ENCODE results near the gene RABGEF1.
"Not testable (repeated sequence)": the region's sequence is repeated elsewhere in the genome, so short reads cannot be mapped to it uniquely, and the experiment has no call there.

Gene RABGEF1

GRCh38 chr7:66766041-66766440, 25.5 kb downstream of the RABGEF1 start:
- DNase-seq, result no peak
- H2AFZ ChIP-seq (ENCODE audit: low read depth, low read length), result no peak overlapping the region
- H3K4me1 ChIP-seq (ENCODE audit: insufficient read depth, low read length), result no peaks in the 10 kb centered on the region
- H3K4me3 ChIP-seq (ENCODE audit: low read depth in 1 of 2, low read length in 2 of 2), result no peak overlapping the region
- no peaks in the 10 kb centered on the region for H3K9me3 ChIP-seq (ENCODE audit: insufficient read depth, low read length, severe bottlenecking)
- H3K79me2 ChIP-seq (ENCODE audit: insufficient read depth, low read length), result peaks cover 75% of the 10 kb centered on the region
- TF ChIP-seq EZH2 (IDR thresholded peaks at IDR 0.05; ENCODE audit: borderline replicate concordance, low read depth, low read length, severe bottlenecking), result no peak
- TF ChIP-seq, protein P1, sequence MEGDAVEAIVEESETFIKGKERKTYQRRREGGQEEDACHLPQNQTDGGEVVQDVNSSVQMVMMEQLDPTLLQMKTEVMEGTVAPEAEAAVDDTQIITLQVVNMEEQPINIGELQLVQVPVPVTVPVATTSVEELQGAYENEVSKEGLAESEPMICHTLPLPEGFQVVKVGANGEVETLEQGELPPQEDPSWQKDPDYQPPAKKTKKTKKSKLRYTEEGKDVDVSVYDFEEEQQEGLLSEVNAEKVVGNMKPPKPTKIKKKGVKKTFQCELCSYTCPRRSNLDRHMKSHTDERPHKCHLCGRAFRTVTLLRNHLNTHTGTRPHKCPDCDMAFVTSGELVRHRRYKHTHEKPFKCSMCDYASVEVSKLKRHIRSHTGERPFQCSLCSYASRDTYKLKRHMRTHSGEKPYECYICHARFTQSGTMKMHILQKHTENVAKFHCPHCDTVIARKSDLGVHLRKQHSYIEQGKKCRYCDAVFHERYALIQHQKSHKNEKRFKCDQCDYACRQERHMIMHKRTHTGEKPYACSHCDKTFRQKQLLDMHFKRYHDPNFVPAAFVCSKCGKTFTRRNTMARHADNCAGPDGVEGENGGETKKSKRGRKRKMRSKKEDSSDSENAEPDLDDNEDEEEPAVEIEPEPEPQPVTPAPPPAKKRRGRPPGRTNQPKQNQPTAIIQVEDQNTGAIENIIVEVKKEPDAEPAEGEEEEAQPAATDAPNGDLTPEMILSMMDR (IDR thresholded peaks at IDR 0.05; ENCODE audit: borderline replicate concordance, extremely low read depth, low read length, poor library complexity, severe bottlenecking), result no peak
- H3K27ac ChIP-seq (ENCODE audit: low read length), result no peak overlapping the region
- no peak for ATAC-seq (ENCODE audit: insufficient read depth, low read depth)
- no peak overlapping the region for H3K9ac ChIP-seq (ENCODE audit: low read depth, low read length)
- H3K36me3 ChIP-seq (ENCODE audit: insufficient read depth, low read length), result no peaks in the 10 kb centered on the region
- no peak overlapping the region for H3K4me2 ChIP-seq (ENCODE audit: insufficient read depth, low read length)
- peaks cover 12% of the 10 kb centered on the region for H4K20me1 ChIP-seq (ENCODE audit: insufficient read depth, low read length)
- no peaks in the 10 kb centered on the region for H3K27me3 ChIP-seq (ENCODE audit: insufficient read depth, low read length, poor library complexity)

DNA sequence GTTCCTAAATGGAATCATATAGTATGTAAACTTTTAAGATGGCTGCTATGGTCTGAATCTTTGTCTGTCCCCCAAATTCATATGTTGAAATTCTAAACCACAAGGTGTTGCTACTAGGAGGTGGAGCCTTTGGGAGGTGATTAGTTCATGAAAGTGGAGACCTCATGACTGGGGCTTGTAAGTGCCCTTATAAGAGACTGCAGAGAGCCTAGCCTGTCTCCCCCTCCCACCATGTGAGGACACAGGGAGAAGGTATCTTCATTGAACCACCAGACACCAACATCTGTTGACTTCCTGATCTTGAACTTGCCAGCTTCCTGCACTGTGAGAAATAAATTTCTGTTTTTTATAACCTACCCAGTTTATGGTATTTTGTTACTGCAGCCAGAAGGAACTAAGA, 27.0 kb downstream of the RABGEF1 start:
- not testable (repeated sequence) for DNase-seq; H3K27me3 ChIP-seq (ENCODE audit: insufficient read depth, low read length, poor library complexity); H3K36me3 ChIP-seq (ENCODE audit: insufficient read depth, low read length); H3K4me2 ChIP-seq (ENCODE audit: insufficient read depth, low read length); H3K27ac ChIP-seq (ENCODE audit: low read length); H3K9ac ChIP-seq (ENCODE audit: low read depth, low read length); H2AFZ ChIP-seq (ENCODE audit: low read depth, low read length); H3K4me1 ChIP-seq (ENCODE audit: insufficient read depth, low read length); H3K9me3 ChIP-seq (ENCODE audit: insufficient read depth, low read length, severe bottlenecking); H3K4me3 ChIP-seq (ENCODE audit: low read depth in 1 of 2, low read length in 2 of 2)
- ATAC-seq (ENCODE audit: insufficient read depth, low read depth), result peak; percentile 45; the same call in 1 of the 3 replicates
- peaks cover 73% of the 10 kb centered on the region for H3K79me2 ChIP-seq (ENCODE audit: insufficient read depth, low read length)
- H4K20me1 ChIP-seq (ENCODE audit: insufficient read depth, low read length), result peaks cover 12% of the 10 kb centered on the region

DNA sequence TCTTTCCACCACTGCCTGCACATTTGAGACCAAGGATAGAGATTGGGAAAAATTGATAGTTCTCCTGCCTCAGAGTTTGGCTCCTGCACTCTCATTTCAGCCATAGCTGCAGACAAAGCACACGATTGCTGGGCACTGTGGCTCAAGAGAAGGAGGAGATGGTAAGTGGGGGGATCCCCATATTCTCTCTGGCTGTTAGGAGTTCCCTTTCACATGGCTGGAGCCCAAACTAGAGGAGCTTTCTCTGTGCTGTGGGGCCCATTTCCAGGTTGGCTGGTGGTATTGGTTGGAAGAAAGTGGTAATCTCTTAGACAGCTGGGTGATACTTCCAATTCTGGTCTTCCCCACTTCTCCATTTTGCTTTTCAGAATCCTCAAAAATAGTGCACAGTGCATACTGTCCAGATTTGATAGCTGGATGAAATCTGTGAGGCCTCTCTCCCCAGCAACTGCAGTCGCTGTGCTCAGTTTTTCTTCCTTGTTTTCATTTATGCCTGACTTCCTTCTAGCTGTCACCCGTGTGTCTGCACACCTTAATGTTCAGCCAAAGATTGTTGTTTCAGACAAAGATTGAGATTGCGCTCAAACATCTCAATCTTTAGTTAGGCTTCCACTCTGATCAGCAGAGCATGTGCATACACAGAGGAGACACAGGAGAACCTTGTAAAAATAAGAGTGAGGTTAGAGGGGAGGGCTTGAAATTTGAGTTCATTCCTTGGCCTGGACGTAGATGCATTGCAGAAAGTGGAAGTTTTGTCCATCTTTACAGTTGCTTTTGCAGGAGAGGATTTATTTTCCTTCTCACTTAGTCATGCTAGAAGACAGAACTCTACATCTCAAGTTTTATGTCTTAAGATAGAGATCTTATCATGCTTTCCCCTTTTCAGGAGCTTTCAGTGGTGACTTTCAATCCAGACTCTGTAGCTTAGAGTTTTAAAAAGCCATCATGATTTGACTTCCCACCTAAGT, 28.6 kb downstream of the RABGEF1 start:
- H3K4me3 ChIP-seq (ENCODE audit: low read depth in 1 of 2, low read length in 2 of 2), result no peak overlapping the region
- H3K27me3 ChIP-seq (ENCODE audit: insufficient read depth, low read length, poor library complexity), result no peaks in the 10 kb centered on the region
- TF ChIP-seq, protein P1 (IDR thresholded peaks at IDR 0.05; ENCODE audit: borderline replicate concordance, extremely low read depth, low read length, poor library complexity, severe bottlenecking), result no peak
- no peak for TF ChIP-seq EZH2 (IDR thresholded peaks at IDR 0.05; ENCODE audit: borderline replicate concordance, low read depth, low read length, severe bottlenecking)
- H3K79me2 ChIP-seq (ENCODE audit: insufficient read depth, low read length), result peaks cover 60% of the 10 kb centered on the region
- no peaks in the 10 kb centered on the region for H3K9me3 ChIP-seq (ENCODE audit: insufficient read depth, low read length, severe bottlenecking)
- no peak overlapping the region for H3K27ac ChIP-seq (ENCODE audit: low read length)
- H4K20me1 ChIP-seq (ENCODE audit: insufficient read depth, low read length), result peaks cover 12% of the 10 kb centered on the region
- no peak overlapping the region for H3K4me2 ChIP-seq (ENCODE audit: insufficient read depth, low read length)
- peaks cover 17% of the 10 kb centered on the region for H3K36me3 ChIP-seq (ENCODE audit: insufficient read depth, low read length)
- H3K4me1 ChIP-seq (ENCODE audit: insufficient read depth, low read length), result no peaks in the 10 kb centered on the region
- no peak overlapping the region for H3K9ac ChIP-seq (ENCODE audit: low read depth, low read length)
- DNase-seq (no peak), ATAC-seq (ENCODE audit: insufficient read depth, low read depth) (no peak)
- no peak overlapping the region for H2AFZ ChIP-seq (ENCODE audit: low read depth, low read length)

GRCh38 chr7:66769833-66770512, 29.4 kb downstream of the RABGEF1 start:
- H3K27ac ChIP-seq (ENCODE audit: low read length), result no peak overlapping the region
- peaks cover 12% of the 10 kb centered on the region for H4K20me1 ChIP-seq (ENCODE audit: insufficient read depth, low read length)
- no peak overlapping the region for H2AFZ ChIP-seq (ENCODE audit: low read depth, low read length)

More at GRCh38 chr7:66769833-66770512, 29.4 kb downstream of the RABGEF1 start:
- Histone ChIP-seq H3K9ac (ENCODE audit: low read depth, low read length) (no peak overlapping the region), H3K9me3 (ENCODE audit: insufficient read depth, low read length, severe bottlenecking) (no peaks in the 10 kb centered on the region), H3K27me3 (ENCODE audit: insufficient read depth, low read length, poor library complexity) (no peaks in the 10 kb centered on the region), H3K36me3 (ENCODE audit: insufficient read depth, low read length) (peaks cover 25% of the 10 kb centered on the region), H3K4me3 (ENCODE audit: low read depth in 1 of 2, low read length in 2 of 2) (no peak overlapping the region), H3K4me1 (ENCODE audit: insufficient read depth, low read length) (no peaks in the 10 kb centered on the region), H3K4me2 (ENCODE audit: insufficient read depth, low read length) (no peak overlapping the region), H3K79me2 (ENCODE audit: insufficient read depth, low read length) (peaks cover 55% of the 10 kb centered on the region)
- TF ChIP-seq, protein P1 (IDR thresholded peaks at IDR 0.05; ENCODE audit: borderline replicate concordance, extremely low read depth, low read length, poor library complexity, severe bottlenecking), result no peak
- TF ChIP-seq EZH2 (IDR thresholded peaks at IDR 0.05; ENCODE audit: borderline replicate concordance, low read depth, low read length, severe bottlenecking), result no peak
- DNase-seq (no peak), ATAC-seq (ENCODE audit: insufficient read depth, low read depth) (no peak)
